ENCODE results near the gene EFCAB7. TPM values are rescaled to one million over a fixed set of nuclear protein-coding genes. Genes with fewer than 3 reads are reported as not detected.

EFCAB7 gene
- total and polyA plus RNA-seq, 2 of the 13 experiments (the other 11 are each of a cell fraction or from before 2014, with no cell fraction given), result 1.7 to 5.4 TPM

DNA sequence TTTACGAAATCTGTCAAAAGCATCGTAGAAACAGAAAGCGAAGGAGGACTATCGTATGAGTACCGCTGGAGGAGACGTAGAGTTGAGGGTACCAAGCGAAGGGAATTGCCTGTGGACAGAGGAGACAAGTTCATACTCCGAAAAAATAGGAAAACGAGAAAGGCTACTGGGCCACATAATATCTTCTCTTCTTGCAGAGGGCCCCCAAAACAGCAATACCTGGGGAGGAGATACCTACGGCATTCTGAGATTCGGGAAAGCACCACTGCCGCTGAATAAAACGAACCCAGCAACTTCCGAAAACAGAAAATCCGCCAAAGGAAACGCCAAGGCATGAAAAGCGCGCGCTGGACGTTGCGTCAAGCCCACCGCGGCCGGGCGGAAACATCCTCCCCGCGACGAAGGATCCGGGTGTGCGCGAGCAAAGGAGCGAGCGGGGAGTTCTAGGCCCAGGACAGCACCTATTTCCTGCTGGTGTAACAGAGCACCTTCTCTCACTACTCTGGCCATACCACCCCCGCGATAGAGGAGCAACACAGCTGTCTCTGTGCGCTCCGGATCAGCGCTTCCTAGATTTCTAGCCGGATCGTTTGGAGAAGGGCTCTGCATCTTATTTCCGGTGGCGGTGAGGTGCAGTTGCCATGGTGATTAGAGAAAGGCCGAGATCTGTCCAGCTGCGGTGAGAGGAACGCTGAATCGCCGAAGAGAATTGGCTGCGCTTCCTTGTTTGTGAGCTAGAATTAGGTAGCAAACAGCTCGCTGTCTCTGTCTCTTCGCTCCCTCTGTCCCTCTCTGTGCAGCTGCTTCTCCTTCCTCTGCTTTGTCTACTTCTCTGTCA is at the start of gene EFCAB7, which contains the start of gene ITGB3BP (continued):
- TF ChIP-seq ZBTB10 (CRISPR knock-in tag; IDR thresholded peaks at IDR 0.05; ENCODE audit: borderline replicate concordance) (no peak), GLI4 (CRISPR knock-in tag; IDR thresholded peaks at IDR 0.05; ENCODE audit: borderline replicate concordance) (peak; percentile 58; the same call in 1 of the 2 replicates), ZNF567 (CRISPR knock-in tag; IDR thresholded peaks at IDR 0.05; ENCODE audit: borderline replicate concordance) (no peak), ZFP41 (CRISPR knock-in tag; IDR thresholded peaks at IDR 0.05; ENCODE audit: borderline replicate concordance) (no peak), ZNF552 (CRISPR knock-in tag; IDR thresholded peaks at IDR 0.05; ENCODE audit: borderline replicate concordance) (peak; percentile 85; the same call in 1 of the 2 replicates), FOXC1 (CRISPR knock-in tag; IDR thresholded peaks at IDR 0.05; ENCODE audit: borderline replicate concordance) (peak; percentile 89; the same call in 1 of the 2 replicates), SPEN (CRISPR knock-in tag; IDR thresholded peaks at IDR 0.05; ENCODE audit: low read depth) (peak; percentile 80; the same call in 1 of the 2 replicates), ZNF253 (CRISPR knock-in tag; IDR thresholded peaks at IDR 0.05; ENCODE audit: borderline replicate concordance) (no peak), KLF15 (CRISPR knock-in tag; IDR thresholded peaks at IDR 0.05; ENCODE audit: borderline replicate concordance) (no peak), ONECUT2 (CRISPR knock-in tag; IDR thresholded peaks at IDR 0.05) (0 out of 2 replicates have a peak, but pooled peaks have one; percentile 24), ZNF607 (CRISPR knock-in tag; IDR thresholded peaks at IDR 0.05; ENCODE audit: borderline replicate concordance) (no peak; the same call in 1 of the 2 replicates), EP300 (IDR thresholded peaks at IDR 0.05; ENCODE audit: low read depth in 2 of 2, low read length in 2 of 2) (peak in 1 of 2 experiments; percentile 64; a peak in 1 of 4 replicates), EP300 (CRISPR knock-in tag; IDR thresholded peaks at IDR 0.05; ENCODE audit: borderline replicate concordance) (no peak), ARID4A (CRISPR knock-in tag; IDR thresholded peaks at IDR 0.05; ENCODE audit: borderline replicate concordance) (peak; percentile 99)
- TF ChIP-seq, protein P1, sequence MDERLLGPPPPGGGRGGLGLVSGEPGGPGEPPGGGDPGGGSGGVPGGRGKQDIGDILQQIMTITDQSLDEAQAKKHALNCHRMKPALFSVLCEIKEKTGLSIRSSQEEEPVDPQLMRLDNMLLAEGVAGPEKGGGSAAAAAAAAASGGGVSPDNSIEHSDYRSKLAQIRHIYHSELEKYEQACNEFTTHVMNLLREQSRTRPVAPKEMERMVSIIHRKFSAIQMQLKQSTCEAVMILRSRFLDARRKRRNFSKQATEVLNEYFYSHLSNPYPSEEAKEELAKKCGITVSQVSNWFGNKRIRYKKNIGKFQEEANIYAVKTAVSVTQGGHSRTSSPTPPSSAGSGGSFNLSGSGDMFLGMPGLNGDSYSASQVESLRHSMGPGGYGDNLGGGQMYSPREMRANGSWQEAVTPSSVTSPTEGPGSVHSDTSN (CRISPR knock-in tag; IDR thresholded peaks at IDR 0.05), result no peak
- TF ChIP-seq, protein P2, sequence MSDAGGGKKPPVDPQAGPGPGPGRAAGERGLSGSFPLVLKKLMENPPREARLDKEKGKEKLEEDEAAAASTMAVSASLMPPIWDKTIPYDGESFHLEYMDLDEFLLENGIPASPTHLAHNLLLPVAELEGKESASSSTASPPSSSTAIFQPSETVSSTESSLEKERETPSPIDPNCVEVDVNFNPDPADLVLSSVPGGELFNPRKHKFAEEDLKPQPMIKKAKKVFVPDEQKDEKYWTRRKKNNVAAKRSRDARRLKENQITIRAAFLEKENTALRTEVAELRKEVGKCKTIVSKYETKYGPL (CRISPR knock-in tag; IDR thresholded peaks at IDR 0.05), result no peak
- TF ChIP-seq, protein P3, sequence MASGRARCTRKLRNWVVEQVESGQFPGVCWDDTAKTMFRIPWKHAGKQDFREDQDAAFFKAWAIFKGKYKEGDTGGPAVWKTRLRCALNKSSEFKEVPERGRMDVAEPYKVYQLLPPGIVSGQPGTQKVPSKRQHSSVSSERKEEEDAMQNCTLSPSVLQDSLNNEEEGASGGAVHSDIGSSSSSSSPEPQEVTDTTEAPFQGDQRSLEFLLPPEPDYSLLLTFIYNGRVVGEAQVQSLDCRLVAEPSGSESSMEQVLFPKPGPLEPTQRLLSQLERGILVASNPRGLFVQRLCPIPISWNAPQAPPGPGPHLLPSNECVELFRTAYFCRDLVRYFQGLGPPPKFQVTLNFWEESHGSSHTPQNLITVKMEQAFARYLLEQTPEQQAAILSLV (CRISPR knock-in tag; IDR thresholded peaks at IDR 0.05; ENCODE audit: borderline replicate concordance), result peak; percentile 72; the same call in 1 of the 2 replicates
